K562 (cell line): ENCODE results near the gene CUEDC2. TPM values are rescaled to one million over a fixed set of nuclear protein-coding genes. Genes with fewer than 3 reads are reported as not detected.

Experiments
- E2F3 ChIP-seq: fragments of 250-450 bp; sonication (Bioruptor Pico); IDR thresholded peaks from 2 replicates; pipeline ENCODE4 v1.4.0; 2020; ENCODE audit warnings: mild to moderate bottlenecking
- KDM2B ChIP-seq: fragments of 250-450 bp; sonication (Bioruptor Pico); IDR thresholded peaks from 2 replicates; pipeline ENCODE4 v1.8.0; 2021; ENCODE audit warnings: mild to moderate bottlenecking, moderate library complexity
- MAFK ChIP-seq: IDR thresholded peaks from 2 replicates; pipeline ENCODE4 v1.6.1; 2011; ENCODE audit warnings: low read length, improper control_type of control experiment
- POLR3G ChIP-seq: IDR thresholded peaks from 2 replicates; pipeline ENCODE4 v1.6.1; 2011; ENCODE audit not compliant: insufficient read length, insufficient replicate concordance; ENCODE audit errors: extremely low read depth
- PTTG1 ChIP-seq: fragments of 450-650 bp; IDR thresholded peaks from 2 replicates; pipeline ENCODE4 v1.6.1; 2016; ENCODE audit warnings: low read depth, mild to moderate bottlenecking, missing genetic modification characterization, missing compliant biosample characterization
- PURB ChIP-seq: sonication (generic); formaldehyde crosslinking; IDR thresholded peaks from 2 replicates; pipeline ENCODE4 v1.9.0; 2021; ENCODE audit warnings: low read depth, mild to moderate bottlenecking, missing genetic modification reagents
- RBM14 ChIP-seq: fragments of 200-400 bp; formaldehyde crosslinking; IDR thresholded peaks from 2 replicates; pipeline ENCODE4 v1.6.1; 2018; ENCODE audit warnings: low read depth, mild to moderate bottlenecking, low read length, moderate library complexity, borderline replicate concordance; ENCODE audit not compliant: insufficient read depth
- SMAD2 ChIP-seq: fragments of 150-350 bp; IDR thresholded peaks from 2 replicates; pipeline ENCODE4 v1.6.1; 2014; ENCODE audit warnings: low read depth, mild to moderate bottlenecking, low read length
- ZBTB1 ChIP-seq: sonication (generic); formaldehyde crosslinking; IDR thresholded peaks from 2 replicates; pipeline ENCODE4 v1.8.1; 2023; ENCODE audit warnings: missing genetic modification reagents, low read depth, mild to moderate bottlenecking, borderline replicate concordance
- ZNF23 ChIP-seq: fragments of 250-450 bp; sonication (Bioruptor Pico); IDR thresholded peaks from 2 replicates; pipeline ENCODE4 v1.4.0; 2020; ENCODE audit warnings: mild to moderate bottlenecking
- polyA plus RNA-seq, 8 experiments: library from polyadenylated mRNA; depleted of rRNA in 4 of 8; stranded (reverse) in 5 of 8; unstranded in 3 of 8; fragments of >200 nt; fragmentation: Nextera tagmentation in 2 of 8; fragmentation: Illumina TruSeq in 1 of 8; extraction: Ambion mirVana in 2 of 8; extraction: Trizol in 1 of 8; gene quantifications; 2 replicates each; pipeline versions ENCODE4 v1.2.1 to v1.2.3, GENCODE V29; 2011 to 2014; ENCODE audit warnings: inconsistent platforms in 1 of 8, missing spikeins in 1 of 8
- total RNA-seq, 7 experiments: library from RNA; depleted of rRNA in 6 of 7; stranded (reverse); fragments of >200 nt in 6 of 7; fragmentation: Illumina TruSeq in 2 of 7; extraction: Trizol in 2 of 7; gene quantifications; 2 replicates each; pipeline versions ENCODE4 v1.2.1 to v1.2.3, GENCODE V29; 2011 to 2021; ENCODE audit warnings: low replicate concordance in 1 of 7
- TF ChIP-seq, protein P1 (sequence below), 2 experiments: IDR thresholded peaks; 2 replicates each; pipeline ENCODE4 v1.6.1; 2011; ENCODE audit warnings: borderline replicate concordance in 1 of 2, control low read depth in 1 of 2, low read depth in 1 of 2, low read length in 1 of 2, mild to moderate bottlenecking in 1 of 2, mixed read lengths in 1 of 2, moderate library complexity in 1 of 2; ENCODE audit not compliant: insufficient read depth in 1 of 2, insufficient read length in 1 of 2, poor library complexity in 1 of 2, severe bottlenecking in 1 of 2; ENCODE audit errors: extremely low read depth in 1 of 2
- TF ChIP-seq, protein P2 (sequence below), 2 experiments: fragments of 450-650 bp in 1 of 2; sonication (generic) in 1 of 2; formaldehyde crosslinking in 1 of 2; IDR thresholded peaks in 1 of 2; conservative IDR thresholded peaks in 1 of 2; 2 replicates each; pipeline versions ENCODE4 v1.6.1 to v1.8.1; 2016 to 2023; ENCODE audit warnings: mild to moderate bottlenecking in 2 of 2, moderate library complexity in 2 of 2, inconsistent platforms in 1 of 2, missing genetic modification reagents in 1 of 2
- TF ChIP-seq, protein P3 (sequence below): fragments of 450-650 bp; IDR thresholded peaks from 2 replicates; pipeline ENCODE4 v1.6.1; 2016; ENCODE audit warnings: mild to moderate bottlenecking, moderate library complexity

The CUEDC2 gene
- total and polyA plus RNA-seq, 9 of the 15 experiments (the other 6 are each of a cell fraction or from before 2014, with no cell fraction given) = 8.5 to 48.9 (median 27.4) TPM

DNA sequence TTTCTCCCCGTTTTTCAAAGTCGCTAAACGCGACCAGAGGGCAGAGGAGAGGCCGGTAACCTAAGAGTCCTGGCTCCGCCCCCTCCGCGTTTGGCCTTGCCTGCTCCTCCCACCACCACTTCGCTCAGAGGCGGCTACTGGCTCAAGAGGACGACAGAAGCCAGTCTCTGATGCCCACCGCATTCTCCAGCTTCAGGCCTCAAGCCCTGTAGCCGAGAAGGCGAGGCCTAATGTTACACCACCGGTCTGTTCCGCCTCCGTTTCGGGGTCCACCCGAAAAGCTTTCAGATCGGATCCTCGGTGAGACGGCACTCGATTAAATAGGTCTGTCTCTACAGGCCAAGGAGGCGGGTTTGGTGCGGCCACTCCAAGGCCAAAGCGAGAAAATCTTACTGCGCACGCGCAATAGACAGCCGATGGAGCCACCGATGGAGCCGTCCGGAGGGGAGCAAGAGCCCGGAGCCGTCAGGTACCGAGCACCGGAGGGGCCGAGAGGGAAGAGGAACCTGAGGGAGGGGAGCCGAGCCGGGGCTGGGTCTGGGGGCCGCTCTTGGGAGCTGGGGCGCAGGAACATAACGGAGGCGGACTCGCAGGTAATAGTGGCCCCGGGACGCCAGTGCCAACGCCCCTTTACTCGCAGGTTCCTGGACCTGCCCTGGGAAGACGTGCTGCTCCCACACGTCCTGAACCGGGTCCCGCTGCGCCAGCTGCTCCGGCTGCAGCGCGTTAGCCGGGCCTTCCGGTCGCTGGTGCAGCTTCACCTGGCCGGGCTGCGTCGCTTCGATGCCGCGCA lies 11.5 kb downstream of the CUEDC2 start, which contains the start of gene FBXL15 (continued):
- TF ChIP-seq, protein P1, sequence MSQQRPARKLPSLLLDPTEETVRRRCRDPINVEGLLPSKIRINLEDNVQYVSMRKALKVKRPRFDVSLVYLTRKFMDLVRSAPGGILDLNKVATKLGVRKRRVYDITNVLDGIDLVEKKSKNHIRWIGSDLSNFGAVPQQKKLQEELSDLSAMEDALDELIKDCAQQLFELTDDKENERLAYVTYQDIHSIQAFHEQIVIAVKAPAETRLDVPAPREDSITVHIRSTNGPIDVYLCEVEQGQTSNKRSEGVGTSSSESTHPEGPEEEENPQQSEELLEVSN (IDR thresholded peaks at IDR 0.05; ENCODE audit: borderline replicate concordance in 1 of 2, extremely low read depth in 1 of 2, insufficient read depth in 1 of 2, insufficient read length in 1 of 2, low read depth in 1 of 2, low read length in 1 of 2, poor library complexity in 1 of 2, severe bottlenecking in 1 of 2) = no peak
- TF ChIP-seq PTTG1 (tag) = no peak
- no peak for TF ChIP-seq RBM14
- no peak for TF ChIP-seq MAFK
- no peak for TF ChIP-seq PURB (CRISPR knock-in tag)
- TF ChIP-seq SMAD2 = no peak
- no peak for TF ChIP-seq KDM2B (CRISPR knock-in tag)
- no peak for TF ChIP-seq POLR3G
- no peak for TF ChIP-seq ZBTB1 (CRISPR knock-in tag)
- TF ChIP-seq, protein P2, sequence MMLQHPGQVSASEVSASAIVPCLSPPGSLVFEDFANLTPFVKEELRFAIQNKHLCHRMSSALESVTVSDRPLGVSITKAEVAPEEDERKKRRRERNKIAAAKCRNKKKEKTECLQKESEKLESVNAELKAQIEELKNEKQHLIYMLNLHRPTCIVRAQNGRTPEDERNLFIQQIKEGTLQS (IDR thresholded peaks at IDR 0.05) = no peak
- TF ChIP-seq, protein P2 (CRISPR knock-in tag; conservative IDR thresholded peaks at IDR 0.05) = no peak
- no peak for TF ChIP-seq ZNF23 (CRISPR knock-in tag)
- TF ChIP-seq, protein P3, sequence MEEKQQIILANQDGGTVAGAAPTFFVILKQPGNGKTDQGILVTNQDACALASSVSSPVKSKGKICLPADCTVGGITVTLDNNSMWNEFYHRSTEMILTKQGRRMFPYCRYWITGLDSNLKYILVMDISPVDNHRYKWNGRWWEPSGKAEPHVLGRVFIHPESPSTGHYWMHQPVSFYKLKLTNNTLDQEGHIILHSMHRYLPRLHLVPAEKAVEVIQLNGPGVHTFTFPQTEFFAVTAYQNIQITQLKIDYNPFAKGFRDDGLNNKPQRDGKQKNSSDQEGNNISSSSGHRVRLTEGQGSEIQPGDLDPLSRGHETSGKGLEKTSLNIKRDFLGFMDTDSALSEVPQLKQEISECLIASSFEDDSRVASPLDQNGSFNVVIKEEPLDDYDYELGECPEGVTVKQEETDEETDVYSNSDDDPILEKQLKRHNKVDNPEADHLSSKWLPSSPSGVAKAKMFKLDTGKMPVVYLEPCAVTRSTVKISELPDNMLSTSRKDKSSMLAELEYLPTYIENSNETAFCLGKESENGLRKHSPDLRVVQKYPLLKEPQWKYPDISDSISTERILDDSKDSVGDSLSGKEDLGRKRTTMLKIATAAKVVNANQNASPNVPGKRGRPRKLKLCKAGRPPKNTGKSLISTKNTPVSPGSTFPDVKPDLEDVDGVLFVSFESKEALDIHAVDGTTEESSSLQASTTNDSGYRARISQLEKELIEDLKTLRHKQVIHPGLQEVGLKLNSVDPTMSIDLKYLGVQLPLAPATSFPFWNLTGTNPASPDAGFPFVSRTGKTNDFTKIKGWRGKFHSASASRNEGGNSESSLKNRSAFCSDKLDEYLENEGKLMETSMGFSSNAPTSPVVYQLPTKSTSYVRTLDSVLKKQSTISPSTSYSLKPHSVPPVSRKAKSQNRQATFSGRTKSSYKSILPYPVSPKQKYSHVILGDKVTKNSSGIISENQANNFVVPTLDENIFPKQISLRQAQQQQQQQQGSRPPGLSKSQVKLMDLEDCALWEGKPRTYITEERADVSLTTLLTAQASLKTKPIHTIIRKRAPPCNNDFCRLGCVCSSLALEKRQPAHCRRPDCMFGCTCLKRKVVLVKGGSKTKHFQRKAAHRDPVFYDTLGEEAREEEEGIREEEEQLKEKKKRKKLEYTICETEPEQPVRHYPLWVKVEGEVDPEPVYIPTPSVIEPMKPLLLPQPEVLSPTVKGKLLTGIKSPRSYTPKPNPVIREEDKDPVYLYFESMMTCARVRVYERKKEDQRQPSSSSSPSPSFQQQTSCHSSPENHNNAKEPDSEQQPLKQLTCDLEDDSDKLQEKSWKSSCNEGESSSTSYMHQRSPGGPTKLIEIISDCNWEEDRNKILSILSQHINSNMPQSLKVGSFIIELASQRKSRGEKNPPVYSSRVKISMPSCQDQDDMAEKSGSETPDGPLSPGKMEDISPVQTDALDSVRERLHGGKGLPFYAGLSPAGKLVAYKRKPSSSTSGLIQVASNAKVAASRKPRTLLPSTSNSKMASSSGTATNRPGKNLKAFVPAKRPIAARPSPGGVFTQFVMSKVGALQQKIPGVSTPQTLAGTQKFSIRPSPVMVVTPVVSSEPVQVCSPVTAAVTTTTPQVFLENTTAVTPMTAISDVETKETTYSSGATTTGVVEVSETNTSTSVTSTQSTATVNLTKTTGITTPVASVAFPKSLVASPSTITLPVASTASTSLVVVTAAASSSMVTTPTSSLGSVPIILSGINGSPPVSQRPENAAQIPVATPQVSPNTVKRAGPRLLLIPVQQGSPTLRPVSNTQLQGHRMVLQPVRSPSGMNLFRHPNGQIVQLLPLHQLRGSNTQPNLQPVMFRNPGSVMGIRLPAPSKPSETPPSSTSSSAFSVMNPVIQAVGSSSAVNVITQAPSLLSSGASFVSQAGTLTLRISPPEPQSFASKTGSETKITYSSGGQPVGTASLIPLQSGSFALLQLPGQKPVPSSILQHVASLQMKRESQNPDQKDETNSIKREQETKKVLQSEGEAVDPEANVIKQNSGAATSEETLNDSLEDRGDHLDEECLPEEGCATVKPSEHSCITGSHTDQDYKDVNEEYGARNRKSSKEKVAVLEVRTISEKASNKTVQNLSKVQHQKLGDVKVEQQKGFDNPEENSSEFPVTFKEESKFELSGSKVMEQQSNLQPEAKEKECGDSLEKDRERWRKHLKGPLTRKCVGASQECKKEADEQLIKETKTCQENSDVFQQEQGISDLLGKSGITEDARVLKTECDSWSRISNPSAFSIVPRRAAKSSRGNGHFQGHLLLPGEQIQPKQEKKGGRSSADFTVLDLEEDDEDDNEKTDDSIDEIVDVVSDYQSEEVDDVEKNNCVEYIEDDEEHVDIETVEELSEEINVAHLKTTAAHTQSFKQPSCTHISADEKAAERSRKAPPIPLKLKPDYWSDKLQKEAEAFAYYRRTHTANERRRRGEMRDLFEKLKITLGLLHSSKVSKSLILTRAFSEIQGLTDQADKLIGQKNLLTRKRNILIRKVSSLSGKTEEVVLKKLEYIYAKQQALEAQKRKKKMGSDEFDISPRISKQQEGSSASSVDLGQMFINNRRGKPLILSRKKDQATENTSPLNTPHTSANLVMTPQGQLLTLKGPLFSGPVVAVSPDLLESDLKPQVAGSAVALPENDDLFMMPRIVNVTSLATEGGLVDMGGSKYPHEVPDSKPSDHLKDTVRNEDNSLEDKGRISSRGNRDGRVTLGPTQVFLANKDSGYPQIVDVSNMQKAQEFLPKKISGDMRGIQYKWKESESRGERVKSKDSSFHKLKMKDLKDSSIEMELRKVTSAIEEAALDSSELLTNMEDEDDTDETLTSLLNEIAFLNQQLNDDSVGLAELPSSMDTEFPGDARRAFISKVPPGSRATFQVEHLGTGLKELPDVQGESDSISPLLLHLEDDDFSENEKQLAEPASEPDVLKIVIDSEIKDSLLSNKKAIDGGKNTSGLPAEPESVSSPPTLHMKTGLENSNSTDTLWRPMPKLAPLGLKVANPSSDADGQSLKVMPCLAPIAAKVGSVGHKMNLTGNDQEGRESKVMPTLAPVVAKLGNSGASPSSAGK = no peak; the same call in 1 of the 2 replicates
- no peak for TF ChIP-seq E2F3 (CRISPR knock-in tag)
